ENCODE data around the gene PLAC1.

The PLAC1 gene

DNA sequence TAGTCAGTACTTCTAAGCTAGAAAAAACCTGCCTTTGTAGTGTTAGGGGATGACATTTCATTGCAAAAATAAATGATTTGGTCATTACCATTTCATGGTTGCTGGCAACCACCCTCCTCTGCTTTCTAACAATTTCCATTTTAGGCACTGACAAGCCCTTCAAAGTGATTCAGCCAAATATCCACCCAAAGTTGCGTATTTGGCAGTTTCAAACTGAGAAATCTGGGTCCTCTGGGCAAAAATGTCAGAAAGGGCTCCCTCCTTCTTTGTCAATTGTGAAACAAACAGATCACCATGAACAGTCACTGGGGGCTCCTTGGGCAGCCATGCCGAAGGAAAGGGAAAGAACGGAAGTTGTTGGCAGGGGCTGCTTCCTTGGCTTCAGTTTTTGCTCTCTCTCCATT is 33.0 kb downstream of the PLAC1 start:
- DNase-seq: no peak

- no peak for DNase-seq
Measured at GRCh38 chrX:134624046-134624430, 34.2 kb downstream of the PLAC1 start.

DNA sequence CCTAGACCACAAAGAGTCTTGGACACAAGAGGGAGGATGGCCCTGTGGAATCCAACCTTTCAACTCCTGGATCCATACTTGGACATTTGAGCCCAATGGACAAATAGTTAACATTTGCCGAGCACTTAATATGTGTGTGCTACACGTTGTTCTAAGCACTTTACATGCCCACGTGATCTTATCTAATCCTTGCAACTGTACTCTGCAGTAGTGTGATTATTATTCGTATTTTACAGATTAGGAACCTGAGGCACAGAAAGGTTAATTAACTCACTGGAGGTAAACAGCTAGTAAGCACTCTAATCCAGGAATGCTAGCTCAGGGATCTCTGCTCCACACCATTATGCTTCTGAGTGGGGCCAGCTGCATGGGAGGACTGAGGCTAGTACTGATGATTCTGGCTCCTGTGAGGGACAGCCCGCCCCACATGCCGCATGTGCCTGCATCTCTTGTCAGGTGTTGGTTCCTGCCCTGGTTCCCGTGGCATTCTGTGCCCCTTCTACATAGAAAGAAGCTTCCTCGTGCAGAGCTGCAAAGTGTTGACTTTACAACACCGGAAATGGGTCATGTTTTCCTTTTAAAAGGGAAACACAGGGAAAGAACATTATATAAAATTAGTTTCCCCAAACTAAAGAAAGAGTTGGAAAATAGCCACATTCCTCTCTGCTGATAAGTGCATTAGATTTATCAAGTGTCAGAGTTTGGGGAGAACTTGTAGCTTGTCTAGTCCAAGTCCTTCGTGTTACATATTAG is 34.8 kb downstream of the PLAC1 start:
- DNase-seq: no peak

DNA sequence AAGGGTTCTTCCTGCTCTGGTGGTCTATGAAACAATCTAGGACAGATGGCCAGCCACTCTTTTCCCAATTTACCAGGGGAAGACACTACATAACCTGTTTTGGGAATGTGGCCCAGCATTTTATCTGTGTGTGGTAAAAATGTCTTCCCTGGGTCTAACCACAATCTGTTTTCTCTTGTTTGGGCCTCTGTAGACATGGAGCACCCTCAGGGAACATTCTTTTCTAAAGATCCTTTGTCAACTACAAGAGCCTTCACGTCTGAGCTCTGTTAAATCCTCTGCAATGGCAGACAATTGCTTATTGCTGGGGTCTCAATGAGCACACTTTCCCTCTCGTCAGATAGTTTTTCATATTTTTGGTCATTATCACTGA is 35.5 kb downstream of the PLAC1 start:
- no peak for DNase-seq

- DNase-seq: no peak
Measured at GRCh38 chrX:134622056-134622812, 36.0 kb downstream of the PLAC1 start.

DNA sequence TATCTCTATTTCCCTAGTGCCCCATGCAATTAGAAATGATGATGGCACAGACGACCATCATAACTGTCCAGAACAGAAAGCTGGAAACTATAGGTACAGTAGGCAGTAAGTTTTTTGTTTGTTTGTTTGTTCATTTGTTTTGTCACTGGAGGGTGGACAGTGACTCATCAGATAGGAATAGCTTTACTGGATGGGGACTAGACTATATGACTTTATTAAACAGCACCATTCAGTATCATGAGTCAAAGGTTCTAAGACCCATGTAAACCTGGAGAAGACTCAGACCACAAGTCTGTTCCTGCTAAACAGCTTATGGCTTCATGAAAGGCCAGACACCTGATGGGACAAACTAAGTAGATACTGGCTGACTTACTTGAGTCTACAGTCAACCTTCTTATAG is 38.4 kb downstream of the PLAC1 start:
- DNase-seq: no peak

GRCh38 chrX:134613396-134613795 is 44.9 kb downstream of the PLAC1 start:
- no peak for DNase-seq

DNA sequence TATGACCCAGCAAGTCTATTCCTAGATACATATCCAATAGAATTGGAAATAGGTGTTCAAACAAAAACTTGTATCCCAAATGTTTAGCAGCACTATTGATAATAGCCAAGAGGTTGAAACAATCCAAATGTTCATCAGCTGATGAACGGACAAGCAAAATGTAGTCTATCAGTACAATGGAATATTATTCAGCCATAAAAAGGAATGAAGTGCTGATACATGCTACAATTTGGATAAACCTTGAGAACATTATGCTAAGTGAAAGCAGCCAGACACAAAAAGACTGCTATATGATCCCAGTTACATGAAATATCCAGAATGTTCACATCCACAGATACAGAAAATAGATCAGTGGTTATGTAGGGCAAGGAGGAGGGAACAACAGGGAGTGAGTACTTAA is 50.1 kb downstream of the PLAC1 start:
- DNase-seq: no peak

GRCh38 chrX:134607523-134607922 is 50.7 kb downstream of the PLAC1 start:
- DNase-seq: no peak

- DNase-seq: no peak
Measured at GRCh38 chrX:134604701-134605311, 53.5 kb downstream of the PLAC1 start.

DNA sequence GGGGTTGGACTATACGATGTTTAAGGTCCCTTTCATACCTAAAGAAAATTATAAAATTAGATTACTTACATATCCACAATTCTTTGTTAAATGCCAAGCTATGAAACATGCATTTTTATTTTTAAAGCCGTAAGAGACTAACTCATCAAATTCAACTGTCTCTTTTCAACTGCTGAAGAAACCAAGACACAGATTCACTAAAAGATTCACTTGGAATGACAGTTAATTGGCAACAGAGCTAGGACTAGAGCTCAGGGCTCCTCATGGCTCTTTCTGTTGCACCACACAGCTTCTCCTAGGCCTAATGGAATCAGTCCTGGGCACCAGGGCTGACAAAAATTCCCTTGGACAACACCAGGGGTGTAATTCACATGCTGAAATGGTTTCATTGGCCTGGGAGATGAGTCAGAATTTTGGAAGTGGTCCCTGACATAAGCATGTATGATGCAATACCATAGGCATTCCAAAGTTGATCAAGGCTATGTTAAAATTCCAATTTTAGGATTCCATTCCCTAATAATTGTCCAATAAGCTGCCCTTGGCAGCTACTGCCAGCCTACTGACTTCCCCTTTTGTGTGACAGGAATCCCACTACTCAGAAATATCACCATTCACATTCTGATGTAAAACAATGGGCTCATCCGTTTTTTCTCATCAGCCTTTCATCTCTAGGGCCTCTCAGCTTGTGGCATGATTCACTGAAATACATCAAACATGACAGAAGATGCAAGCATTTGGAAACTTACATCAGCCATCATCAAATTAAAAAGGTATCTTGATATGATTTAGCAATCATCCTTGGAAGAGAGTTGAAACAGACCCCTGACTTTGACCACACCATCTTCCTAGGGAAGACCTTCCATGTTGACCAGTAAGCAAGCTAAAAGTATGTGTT is 54.2 kb downstream of the PLAC1 start:
- no peak for DNase-seq

GRCh38 chrX:134602410-134602809 is 55.9 kb downstream of the PLAC1 start:
- no peak for DNase-seq

DNA sequence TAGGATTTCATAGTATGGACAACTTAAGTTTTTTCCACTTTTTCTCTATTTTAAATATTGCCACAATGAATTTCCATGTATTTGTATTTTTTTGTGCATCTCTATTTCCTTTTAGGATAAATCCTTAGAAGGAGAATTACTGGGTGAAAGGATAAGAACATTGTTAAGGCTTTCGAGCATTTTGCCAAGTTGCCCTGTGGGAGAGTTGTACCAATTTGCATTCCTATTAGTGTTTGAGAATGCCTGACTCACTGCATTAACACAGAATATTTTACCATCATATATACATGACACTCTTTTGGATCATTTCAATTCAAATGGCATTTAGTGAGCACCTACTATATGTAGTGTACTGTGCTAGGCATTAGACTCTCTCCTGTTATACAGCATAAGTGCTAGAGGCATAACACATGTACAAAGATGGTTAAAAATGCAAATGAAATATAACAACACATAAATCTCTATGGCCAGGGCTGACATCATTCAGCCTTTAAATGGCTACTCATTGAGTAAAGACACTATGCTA is 57.0 kb downstream of the PLAC1 start:
- DNase-seq: no peak

- no peak for DNase-seq
Measured at GRCh38 chrX:134600714-134601113, 57.6 kb downstream of the PLAC1 start.

- no peak for DNase-seq
Measured at GRCh38 chrX:134599184-134599914, 58.9 kb downstream of the PLAC1 start.

- no peak for DNase-seq
Measured at GRCh38 chrX:134592303-134592702, 66.0 kb downstream of the PLAC1 start.

DNA sequence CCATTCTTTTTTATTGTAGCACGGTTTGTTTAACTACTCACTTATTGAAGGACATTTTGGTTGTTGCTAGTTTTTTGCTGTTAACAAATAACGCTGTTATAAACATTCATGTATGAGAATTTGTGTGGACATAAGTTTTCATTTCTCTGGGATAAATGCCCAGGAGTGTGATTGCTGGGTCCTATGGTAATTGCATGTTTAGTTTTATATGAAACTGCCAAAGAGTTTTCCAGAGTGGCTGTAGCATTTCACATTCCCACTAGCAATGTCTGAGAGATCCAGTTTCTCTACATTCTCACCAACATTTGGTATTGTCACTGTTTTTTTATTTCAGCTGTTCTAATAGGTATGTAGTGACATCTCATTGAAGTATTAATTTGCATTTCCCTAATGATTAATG is 66.8 kb downstream of the PLAC1 start:
- no peak for DNase-seq

DNA sequence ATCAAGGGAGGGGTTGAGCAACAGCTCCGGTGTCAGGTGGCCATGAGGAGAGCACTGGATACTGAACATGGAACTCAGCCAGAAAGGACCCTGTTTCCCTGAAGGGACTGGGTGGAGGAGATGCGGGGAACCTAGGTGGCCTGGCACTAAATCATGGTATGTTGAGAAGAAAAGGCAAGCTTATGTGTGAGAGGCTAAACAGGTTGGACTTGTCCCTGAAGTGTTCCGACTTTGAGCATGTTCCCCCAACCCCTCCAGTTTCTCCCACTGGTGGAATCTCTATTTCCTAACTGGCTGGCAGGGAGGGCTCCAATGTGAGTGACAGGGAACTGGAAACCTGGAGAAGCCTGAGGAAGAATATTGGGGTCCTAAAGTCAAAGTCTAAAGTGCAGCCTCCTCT is 69.5 kb downstream of the PLAC1 start:
- no peak for DNase-seq

DNA sequence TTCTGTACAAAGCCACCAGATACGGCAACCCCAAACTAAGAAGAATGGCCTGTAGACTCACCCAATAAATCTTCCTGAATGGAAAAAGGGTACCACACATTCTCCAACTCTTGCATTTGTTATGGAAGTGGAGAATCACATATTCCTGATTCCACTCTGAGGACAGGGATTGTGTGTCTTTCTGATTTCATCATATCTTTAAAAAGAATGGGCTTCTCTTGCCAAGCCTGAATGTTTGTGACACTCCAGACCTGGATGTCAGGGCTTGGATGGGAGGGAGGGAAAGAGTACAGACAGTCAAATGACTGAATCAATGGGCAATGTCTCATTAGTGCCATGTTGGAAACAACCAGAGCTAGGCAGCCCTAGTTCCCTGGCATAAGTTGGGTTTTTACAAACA is 77.4 kb downstream of the PLAC1 start:
- no peak for DNase-seq

DNA sequence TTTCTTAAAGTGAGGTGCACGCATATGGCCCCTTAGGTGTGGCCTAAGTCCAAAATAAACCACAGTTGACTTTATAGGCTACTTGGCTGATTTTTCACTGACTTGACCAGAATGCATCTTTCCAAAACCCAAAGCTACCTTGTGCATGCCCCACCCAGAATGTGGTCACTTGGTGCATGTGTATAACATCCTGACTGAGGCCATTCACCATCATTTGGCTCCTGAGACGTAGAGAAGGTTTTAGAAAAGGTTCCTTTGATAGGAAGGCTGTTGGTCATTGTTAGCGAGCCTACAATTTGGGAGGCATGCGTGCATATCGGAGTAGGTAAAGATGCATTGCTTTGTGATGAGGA is 84.6 kb downstream of the PLAC1 start:
- DNase-seq: no peak

DNA sequence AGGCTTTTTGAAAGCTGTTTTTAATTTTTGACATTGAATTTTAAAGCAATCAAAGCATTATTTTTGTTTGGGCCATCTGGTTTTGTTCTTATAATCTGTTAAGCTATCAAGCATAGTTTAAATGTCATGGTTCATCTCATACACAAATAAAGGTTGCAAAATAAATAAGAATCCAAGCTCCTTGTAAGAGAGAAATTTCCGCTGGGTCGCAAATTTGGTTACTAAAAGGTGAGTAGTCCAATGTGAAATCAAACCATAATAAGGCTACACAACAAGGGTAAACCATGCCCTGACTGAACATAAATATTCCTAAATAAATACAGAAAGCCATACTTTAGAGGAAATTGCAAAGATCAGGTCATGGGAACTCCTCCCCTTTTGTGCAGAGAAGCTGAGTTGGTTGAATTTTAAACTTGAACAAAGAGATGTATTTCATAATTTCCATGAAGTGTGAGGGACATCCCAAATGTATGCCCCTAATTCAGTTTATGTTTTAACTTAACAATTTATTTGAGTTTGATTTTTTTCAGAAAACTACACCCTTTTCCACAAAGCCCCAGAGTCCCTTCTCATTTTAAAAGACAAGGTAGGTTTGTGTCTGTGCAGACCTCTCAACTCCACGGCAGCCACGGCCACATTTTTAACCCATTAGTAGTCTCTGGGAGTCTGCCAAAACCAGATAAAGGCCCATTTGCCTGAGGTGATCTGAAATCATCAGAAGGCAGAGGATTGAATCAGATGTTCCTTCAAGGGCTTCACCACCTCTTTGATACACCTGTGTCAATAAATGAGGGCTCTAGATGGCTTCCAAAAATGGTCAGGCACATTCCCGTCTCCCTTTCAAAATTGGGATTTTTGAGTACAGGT is 85.2 kb downstream of the PLAC1 start:
- no peak for DNase-seq

All from CD4-positive, alpha-beta T cell treated with Interferon gamma for 1 hour (primary cell).